ENCODE results near the gene ADCY10.
"Not testable (repeated sequence)": the region's sequence is repeated elsewhere in the genome, so short reads cannot be mapped to it uniquely, and the experiment has no call there.

Gene ADCY10

GRCh38 chr1:167842872-167843271 lies 71.1 kb downstream of the ADCY10 start:
- no peak for DNase-seq

GRCh38 chr1:167841530-167841929 lies 72.4 kb downstream of the ADCY10 start:
- no peak for DNase-seq

DNA sequence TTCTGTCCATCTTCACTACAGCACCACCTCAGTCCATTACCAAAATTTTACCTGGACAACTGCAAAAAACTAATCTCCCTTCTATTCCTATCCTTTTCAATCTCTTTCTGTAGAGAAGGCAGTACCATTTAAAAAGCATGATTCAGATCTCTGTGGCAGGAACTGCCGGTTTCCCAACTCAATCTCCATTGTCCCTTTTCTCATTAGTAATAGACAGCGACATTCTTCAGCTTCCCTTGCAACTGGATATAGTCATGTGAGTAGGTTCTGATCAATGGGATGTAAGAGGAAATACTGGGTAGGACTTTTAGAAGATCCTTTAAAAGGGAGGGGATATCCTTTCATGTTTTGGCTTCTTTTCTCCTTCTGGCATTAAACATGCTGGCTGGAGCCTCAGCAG lies 74.9 kb downstream of the ADCY10 start:
- no peak for DNase-seq

DNA sequence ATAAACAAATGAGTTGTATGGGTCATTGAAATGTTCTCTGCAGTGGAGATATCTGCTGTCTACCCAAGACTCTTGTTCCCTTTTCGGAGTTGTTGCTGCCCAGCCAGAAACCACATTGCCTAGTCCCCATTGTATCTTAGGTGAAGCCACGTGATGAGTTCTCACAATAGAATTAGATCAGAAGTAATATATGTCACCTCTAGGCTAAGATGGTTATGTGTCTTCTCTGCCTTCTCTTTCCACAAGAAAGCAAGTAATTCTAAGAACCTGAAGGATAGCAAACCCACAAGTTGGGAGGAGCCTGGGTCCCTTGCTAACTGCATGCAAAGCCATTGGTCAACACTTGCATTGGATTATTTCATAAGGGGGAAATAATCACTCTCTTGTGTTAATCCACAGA lies 76.6 kb downstream of the ADCY10 start:
- no peak for DNase-seq

DNA sequence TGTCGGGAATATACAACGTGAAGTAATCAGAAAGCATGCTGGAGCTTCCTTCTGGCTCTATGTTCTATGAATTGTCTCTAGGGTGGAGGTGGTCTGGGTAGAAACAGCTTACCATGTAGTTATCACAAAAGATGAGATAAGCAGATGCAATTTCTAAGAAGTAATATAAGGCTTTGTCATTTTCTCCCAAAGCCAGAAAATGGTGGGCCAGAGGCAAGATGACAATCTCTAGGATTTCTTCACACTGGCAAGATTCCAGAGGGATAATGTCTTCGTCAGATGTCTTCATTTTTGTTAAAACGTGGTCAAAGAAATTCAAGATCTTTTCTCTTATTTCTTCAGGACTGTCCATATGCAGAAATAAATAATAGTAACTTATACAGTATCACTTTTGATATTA lies 77.7 kb downstream of the ADCY10 start:
- DNase-seq: no peak

GRCh38 chr1:167833904-167834303 lies 80.0 kb downstream of the ADCY10 start:
- DNase-seq: no peak

DNA sequence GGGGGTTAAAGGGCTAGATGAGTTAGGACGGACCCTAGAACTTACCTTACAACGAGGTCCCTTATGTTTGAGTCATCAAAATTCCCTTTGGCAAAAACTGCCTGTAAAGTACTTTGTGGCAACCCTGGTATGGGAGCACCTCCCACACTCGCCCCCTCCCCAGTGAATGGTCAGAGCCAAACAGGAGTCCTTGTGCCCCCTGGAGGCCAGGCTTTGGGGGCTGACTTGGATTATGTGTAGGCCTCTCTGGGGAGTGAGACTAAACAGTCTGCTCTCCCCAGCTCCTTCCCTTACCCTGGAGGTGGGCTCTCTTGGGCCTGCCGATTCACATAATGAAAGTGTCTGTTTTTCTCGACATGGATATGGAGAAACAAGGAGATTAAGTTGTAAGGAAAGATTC lies 81.2 kb downstream of the ADCY10 start:
- DNase-seq: no peak

- DNase-seq: not testable (repeated sequence)
Observed at GRCh38 chr1:167830668-167831067, 83.3 kb downstream of the ADCY10 start.

DNA sequence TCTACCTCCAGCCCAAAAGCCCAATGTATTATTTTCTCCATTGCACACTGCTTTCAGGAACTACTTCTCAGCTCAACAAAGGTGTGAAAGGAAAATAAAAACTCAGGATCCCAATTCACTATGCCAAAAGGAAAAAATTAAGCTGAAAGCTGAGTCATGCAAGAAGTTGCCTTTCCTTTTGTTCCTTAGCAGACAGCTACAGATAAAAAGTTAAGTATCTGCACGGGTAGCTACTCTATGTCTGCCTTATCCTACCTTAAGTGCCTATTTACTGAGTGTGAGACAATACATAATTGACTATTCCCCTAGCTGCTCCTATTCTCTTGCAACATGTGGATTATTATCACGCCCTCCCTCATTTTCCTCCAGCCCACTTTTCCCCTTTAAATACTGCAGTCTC lies 84.1 kb downstream of the ADCY10 start:
- no peak for DNase-seq

- DNase-seq: no peak
Observed at GRCh38 chr1:167826127-167826526, 87.8 kb downstream of the ADCY10 start.

GRCh38 chr1:167825419-167826079 lies 88.4 kb downstream of the ADCY10 start:
- DNase-seq: no peak

- no peak for DNase-seq
Observed at GRCh38 chr1:167824163-167824794, 89.7 kb downstream of the ADCY10 start.

DNA sequence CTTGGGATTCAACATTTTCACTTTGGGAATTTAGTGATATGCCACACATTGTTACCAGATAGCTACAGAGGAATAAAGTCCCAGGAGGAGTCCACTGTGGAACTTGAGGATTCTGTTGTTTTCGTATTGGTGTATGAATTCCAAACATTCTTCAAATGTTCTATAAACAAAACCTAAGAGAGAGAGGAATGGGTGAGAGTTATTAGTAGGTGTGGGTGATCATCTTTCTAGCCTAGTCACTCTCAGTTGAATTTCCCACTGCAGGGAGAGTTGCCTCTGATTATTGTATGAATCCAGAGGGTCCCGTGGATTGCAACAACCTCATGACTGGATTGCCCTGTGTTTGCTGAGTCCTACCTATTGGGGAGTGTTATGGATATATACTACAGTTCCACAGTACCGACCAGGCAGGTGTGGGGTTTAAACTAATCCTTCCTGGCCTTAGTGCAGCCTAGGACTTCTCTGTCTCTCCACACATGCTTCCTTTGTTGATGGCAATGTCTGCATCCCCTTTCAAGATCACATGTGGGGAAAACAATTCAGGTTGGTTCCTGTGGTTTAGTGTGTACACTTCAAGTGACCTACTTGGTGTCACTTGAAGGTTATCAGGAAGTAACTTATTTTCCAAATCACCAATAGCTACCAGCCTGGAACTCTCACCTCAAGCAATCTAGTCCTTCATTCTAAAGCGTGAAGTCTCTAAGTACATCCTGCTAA lies 91.8 kb downstream of the ADCY10 start:
- no peak for DNase-seq

GRCh38 chr1:167821356-167821685 lies 92.6 kb downstream of the ADCY10 start:
- no peak for DNase-seq

- no peak for DNase-seq
Observed at GRCh38 chr1:167820684-167821355, 93.1 kb downstream of the ADCY10 start.

- no peak for DNase-seq
Observed at GRCh38 chr1:167819849-167820683, 93.9 kb downstream of the ADCY10 start.

GRCh38 chr1:167815650-167816049 lies 98.3 kb downstream of the ADCY10 start:
- DNase-seq: no peak

DNA sequence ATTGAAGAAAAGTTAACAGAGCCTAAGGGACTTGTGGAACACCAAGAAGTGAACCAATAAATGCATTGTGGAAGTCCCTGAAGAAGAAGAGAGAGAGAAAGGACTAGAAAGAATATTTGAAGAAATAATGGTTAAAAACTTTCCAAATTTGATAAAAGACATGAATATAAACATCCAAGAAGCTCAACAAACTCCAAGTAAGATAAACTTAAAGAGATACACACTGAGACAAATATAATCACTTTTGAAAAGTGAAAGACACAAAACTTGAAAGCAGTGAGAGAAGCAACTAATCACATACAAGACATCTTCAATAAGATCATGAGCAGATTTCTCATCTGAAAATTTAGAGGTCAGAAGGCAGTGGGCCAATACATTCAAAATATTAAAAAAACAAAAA lies 101.0 kb downstream of the ADCY10 start:
- DNase-seq: no peak

GRCh38 chr1:167808690-167809089 lies 105.2 kb downstream of the ADCY10 start:
- no peak for DNase-seq

DNA sequence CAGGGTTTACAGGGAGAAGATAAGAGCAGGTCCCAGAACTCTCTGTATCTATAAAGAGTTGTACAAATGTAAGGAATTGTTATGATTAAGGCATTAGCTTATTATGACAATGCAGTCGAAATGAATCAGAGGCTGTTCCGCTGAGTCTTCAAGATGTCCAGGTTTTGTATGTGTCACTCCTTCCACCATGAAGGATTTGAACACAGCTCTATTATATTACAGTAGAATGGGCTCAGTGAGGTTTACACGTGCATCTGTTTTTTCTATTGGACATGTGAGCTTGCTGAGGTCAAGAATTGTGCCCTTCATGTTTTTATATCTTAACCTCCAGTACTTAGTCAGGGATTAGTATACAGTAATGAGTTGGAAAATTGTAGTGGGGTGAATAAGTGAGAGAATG lies 105.8 kb downstream of the ADCY10 start:
- no peak for DNase-seq

- not testable (repeated sequence) for DNase-seq
Observed at GRCh38 chr1:167806676-167807075, 107.3 kb downstream of the ADCY10 start.

- not testable (repeated sequence) for DNase-seq
Observed at GRCh38 chr1:167806235-167806634, 107.7 kb downstream of the ADCY10 start.

DNA sequence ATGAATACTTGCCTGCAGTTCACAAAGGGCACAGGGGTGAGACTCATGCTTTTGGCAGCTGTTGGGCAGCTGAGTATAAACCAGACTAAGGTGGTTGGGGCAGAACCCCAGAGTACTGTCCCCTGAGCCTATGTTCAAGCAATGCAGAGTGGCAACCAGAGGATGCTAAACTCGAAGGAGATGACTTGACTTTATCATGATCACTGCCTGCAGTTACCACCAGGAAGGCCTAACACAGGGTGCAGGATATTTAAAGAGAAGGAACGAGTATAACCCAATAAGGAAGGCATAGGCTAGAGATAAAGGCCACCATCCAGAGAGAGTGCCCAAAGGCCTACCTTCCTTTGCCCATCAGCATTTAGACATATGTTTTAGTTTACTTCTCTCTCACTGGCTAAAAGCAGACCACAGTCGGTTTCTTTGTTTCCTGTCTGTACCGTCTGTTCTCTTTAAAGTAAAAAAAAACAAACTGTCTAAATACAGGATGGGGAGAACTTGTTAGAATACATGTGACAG lies 108.8 kb downstream of the ADCY10 start:
- no peak for DNase-seq
